ENCODE measurements around the gene CFAP410.
A peak's percentile ranks its signal among the peaks of the same experiment; 100 is the strongest.

Gene CFAP410

DNA sequence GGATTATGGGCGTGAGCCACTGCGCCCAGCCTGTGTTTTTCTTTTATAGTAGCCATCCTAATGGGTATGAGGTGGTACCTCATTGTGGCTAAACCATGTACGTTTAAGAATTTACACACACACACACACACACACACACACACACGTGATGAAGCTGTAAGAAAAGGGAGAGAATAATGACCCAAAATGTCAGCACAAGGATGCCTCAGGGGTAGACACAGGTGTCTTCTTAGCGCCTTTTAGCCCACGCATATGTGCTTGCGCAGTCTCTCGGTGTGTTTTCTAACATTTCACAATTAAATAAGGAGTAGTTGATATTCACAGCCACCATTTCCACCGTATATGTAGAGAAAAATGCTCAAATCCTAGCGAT, 40.1 kb downstream of the CFAP410 start:
- no peak for DNase-seq (ENCODE audit: low read depth in 2 of 2)

DNA sequence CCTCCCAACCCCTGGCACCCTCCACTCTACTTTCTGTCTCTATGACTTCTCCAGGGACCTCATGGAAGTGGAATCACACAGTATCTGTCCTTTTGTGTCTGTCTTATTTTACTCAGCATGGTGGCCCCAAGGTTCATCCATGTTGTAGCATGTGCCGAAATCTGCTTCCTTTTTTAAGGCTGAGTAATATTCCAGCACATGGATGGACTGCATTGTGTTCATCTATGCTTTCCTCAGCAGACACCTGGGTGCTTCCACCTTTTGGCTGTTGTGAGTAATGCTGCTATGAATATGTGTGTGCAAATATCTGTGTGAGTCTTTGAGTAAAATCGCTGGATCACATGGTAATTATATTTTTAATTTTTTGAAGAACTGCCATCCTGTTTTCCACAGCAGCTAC, 40.9 kb downstream of the CFAP410 start:
- DNase-seq (ENCODE audit: low read depth in 2 of 2) = no peak

GRCh38 chr21:44297525-44298290, 41.5 kb downstream of the CFAP410 start:
- peak; percentile 47 to 54 for DNase-seq (ENCODE audit: low read depth in 2 of 2)

- no peak for DNase-seq (ENCODE audit: low read depth in 2 of 2)
These were observed 42.3 kb downstream of the CFAP410 start for GRCh38 chr21:44296916-44297315.

- no peak for DNase-seq (ENCODE audit: low read depth in 2 of 2)
These were observed 43.1 kb downstream of the CFAP410 start for GRCh38 chr21:44296103-44296519.

- DNase-seq (ENCODE audit: low read depth in 2 of 2) = no peak
These were observed 43.5 kb downstream of the CFAP410 start for GRCh38 chr21:44295646-44296045.

- no peak for DNase-seq (ENCODE audit: low read depth in 2 of 2)
These were observed 44.0 kb downstream of the CFAP410 start for GRCh38 chr21:44295163-44295573.

DNA sequence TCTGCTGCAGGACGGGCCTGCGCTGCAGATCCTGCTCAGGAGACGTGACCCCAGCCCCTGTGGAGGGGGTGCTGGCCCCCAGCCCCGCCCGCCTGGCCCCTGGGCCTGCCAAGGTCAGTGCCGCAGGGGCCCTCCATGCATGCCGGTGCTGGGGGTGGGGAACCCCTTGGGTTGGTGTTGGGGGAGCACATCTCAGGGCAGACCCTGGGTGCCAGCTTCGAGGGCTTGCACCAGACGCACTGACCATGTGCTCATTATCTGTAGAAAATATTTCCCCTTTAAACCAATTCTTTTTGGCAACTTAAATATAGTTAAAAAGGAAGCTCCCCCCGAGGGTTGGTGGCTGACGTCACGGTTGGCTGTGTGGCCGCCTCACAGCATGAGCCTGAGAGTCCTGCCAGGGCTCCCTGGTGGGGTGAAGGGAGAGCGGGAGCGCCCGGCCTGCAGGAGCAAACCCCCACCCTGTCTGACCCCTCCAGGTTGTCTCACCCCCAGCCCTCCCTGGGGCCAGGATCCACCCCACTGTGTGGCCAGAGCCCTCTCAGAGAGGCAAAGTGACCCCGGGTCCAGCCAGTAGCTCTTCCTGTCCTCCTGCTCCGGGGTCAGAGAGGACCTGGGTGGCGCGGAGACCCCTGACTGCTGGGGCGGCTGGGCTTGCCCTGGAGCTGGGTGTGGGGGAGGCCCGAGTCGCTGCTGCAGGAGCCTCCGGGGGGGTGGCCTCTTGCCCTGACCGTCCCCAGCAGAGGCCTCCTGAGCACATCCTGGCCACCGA, 44.6 kb downstream of the CFAP410 start:
- DNase-seq (ENCODE audit: low read depth in 2 of 2) = no peak

DNA sequence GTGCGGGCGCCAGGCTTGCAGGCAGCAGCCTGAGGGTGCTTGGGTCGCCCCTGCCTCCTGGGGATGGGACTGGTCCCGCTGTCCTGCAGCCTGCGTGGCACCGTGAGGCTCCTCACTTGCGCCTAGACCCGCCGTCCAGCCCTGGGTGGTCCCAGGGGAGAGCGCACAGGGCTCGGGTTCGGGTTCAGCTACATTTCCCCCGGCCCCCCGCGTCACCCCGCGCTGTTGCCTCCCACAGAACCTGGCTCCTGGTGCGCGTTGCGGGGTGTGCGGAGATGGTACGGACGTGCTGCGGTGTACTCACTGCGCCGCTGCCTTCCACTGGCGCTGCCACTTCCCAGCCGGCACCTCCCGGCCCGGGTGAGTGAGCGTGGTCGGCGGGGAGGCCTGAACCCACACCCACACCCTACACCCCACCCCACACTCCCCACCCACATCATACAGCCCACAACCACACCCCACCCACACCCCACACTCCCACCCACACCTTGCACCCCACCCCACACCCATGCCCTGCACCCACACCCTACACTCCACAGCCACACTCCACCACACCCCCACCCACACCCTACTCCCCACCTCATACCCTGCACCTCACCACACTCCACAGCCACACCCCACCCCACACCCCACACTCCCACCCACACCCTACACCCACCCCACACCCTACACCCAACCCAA, 45.5 kb downstream of the CFAP410 start:
- DNase-seq (ENCODE audit: low read depth in 2 of 2) = peak in 1 of 2 donors; percentile 13

DNA sequence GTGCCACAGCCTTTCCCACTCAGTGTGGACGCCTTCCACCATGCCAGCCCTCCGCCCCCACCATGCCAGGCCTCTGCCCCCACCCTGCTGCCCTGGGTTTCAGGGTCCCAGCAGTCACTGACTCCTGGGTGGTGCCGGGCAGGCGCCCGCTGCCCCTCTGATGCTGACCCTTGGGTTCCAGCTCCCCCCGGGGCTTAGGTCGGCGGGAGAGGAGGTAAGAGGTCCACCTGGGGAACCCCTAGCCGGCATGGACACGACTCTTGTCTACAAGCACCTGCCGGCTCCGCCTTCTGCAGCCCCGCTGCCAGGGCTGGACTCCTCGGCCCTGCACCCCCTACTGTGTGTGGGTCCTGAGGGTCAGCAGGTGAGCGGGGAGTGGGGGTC, 46.4 kb downstream of the CFAP410 start:
- DNase-seq (ENCODE audit: low read depth in 2 of 2) = no peak

DNA sequence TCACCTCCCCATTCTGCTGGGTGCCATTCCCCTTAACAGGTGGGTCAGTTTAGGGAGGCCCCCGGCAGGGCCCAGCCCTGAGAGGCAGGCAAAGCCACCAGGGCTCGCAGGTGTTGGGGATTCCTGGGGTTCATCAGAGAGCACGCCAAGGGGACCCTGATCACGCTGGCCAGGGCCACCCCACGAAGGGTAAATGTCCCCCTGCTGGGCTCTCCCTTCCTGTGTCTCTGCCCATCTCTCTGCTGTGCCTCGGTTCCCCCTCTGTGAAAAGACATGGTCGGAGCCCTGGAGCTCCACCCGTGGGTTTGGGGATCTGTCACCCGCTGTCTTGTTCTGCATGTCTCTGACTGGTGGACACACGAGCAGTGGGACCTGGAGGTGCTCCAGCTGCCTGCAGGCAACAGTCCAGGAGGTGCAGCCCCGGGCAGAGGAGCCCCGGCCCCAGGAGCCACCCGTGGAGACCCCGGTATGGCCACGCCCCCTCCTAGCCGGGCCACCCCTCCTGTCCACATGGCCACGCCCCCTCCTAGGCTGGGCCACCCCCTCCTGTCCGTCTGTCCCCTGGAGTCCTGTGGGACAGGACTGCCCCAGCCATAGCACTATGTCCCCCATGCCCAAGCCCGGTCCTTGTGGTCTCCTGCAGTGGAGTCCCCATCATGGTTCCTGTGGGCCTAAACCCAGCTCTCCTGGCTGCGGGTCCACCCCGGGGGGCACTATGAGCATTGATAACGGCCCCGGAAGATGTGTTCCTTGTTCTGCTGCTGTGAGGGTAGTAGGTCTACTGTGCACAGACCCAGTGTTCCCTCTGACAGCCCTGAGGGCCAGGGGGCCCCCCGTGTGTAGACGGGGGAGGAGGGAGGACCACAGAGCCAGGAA, 47.0 kb downstream of the CFAP410 start:
- no peak for DNase-seq (ENCODE audit: low read depth in 2 of 2)

- no peak for DNase-seq (ENCODE audit: low read depth in 2 of 2)
These were observed 47.9 kb downstream of the CFAP410 start for GRCh38 chr21:44291078-44291935.

GRCh38 chr21:44290327-44291077, 48.7 kb downstream of the CFAP410 start:
- DNase-seq (ENCODE audit: low read depth in 2 of 2) = no peak

GRCh38 chr21:44289381-44290010, 49.7 kb downstream of the CFAP410 start:
- no peak for DNase-seq (ENCODE audit: low read depth in 2 of 2)

- DNase-seq (ENCODE audit: low read depth in 2 of 2) = no peak
These were observed 50.7 kb downstream of the CFAP410 start for GRCh38 chr21:44288251-44289110.

DNA sequence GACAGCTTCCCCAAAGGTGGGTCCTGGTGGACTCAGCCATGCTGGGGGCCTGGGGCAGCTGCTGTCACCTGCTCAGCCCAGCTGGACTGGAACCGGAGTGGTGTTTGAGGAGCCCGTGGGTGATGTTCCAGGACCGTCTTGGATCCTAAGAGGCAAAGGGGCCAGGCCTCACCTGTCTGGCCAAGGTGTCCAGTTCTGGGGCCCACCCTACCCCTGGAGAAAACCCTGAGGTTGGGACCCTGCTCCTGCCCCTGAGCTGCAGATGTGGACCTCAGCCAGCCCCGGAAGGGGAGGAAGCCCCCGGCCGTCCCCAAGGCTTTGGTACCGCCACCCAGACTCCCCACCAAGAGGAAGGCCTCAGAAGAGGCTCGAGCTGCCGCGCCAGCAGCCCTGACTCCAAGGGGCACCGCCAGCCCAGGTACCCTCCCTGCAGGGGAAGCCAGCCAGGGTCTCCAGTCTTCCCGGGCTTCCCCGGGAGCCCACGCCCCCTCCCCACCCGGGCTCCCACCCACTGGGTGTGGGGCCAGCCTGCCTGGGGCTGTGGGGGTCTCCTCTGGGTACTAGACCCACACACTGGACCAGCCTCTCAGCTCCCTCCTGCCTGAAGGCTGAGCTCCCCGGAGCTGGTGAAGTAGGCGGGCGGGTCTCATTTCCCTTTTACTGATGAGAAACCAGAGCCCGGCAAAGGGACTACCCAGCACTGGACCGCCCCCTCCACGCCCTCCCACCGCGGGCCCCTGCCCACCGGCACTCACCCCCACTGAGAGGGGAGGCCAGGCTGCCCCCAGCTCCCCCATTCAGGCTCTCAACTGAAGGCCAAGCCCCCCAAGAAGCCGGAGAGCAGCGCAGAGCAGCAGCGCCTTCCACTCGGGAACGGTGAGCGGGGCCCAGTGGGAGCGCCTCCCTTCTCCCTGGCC, 52.2 kb downstream of the CFAP410 start:
- no peak for DNase-seq (ENCODE audit: low read depth in 2 of 2)

DNA sequence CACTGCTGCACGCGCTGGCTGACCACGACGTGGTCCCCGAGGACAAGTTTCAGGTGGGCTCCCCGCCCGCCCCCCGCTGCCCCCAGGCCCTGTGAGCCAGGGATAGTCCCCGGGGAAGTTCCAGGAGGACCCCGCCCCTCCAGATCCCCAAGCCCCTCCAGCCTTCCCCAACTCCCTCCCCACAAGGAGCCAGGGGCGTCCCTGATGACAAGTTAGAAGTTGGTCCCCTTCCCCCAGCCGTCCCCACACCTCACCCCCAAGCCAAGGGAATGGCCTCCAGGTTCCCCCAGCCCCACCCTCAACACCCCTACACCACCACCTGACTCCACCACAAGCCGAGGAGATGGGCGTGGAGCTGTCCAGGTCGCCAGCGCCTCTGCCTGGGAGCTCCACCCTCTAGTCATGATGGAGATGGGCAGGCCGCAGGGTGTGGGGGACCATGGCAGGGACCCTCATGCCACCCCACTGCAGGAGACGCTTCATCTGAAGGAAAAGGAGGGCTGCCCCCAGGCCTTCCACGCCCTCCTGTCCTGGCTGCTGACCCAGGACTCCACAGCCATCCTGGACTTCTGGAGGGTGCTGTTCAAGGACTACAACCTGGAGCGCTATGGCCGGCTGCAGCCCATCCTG, 53.0 kb downstream of the CFAP410 start:
- DNase-seq (ENCODE audit: low read depth in 2 of 2) = no peak

Measured in stimulated activated CD8-positive, alpha-beta memory T cell treated with anti-CD3 and anti-CD28 coated beads, Interleukin-2, amount 100 ng/mL, for 1 hour (primary cell).